Astrocyte of the spinal cord (primary cell): ENCODE measurements around the gene IL1RAPL2.

Source experiments
- DNase-seq: peaks from one replicate; pipeline ENCODE4 v3.0.0; 2011; ENCODE audit warnings: low read depth, low spot score
- H3K4me3 ChIP-seq: 2 replicates; pipeline ENCODE4 v1.5.1; 2011; ENCODE audit warnings: low read depth, mild to moderate bottlenecking, low read length, moderate library complexity
- in situ Hi-C: cut with HindIII; loops from 2 replicates; pipeline ENCODE4 v1.10.0; 2017; ENCODE audit warnings: low sequenced_read_pairs
- TF ChIP-seq, protein P1 (sequence below): IDR thresholded peaks from 2 replicates; pipeline ENCODE4 v1.5.1; 2012; ENCODE audit warnings: low read depth, mild to moderate bottlenecking, low read length, inconsistent platforms

Gene IL1RAPL2

DNA sequence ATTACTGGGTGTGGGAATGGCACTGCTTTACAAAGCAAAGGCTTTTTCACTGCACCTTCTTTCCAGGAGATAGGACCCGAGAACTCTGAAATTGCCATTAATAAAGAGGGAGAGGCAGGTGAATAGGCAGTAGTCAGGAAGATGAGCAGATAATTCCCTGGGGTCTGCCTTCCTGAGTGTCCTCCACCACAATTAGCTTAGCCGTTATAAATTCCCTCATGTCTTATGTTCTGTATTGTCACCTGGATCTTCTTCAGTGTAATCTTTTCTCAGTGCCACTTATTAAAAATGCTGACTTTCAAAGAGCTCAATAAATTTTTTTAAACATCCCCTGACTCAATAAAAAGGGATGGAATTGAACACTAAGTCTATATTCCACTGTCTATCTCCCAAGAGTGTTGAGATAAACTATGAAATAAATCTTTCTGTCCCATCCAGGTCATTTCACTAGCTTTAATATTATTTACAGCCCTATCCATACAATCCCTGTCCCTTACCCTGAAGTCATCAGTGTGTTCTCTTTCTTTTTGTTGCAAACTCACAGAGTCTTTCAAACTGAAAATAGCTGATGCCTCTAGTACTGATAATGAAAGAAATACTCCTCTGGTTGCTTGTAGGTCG lies 984.2 kb downstream of the IL1RAPL2 start:
- TF ChIP-seq, protein P1, sequence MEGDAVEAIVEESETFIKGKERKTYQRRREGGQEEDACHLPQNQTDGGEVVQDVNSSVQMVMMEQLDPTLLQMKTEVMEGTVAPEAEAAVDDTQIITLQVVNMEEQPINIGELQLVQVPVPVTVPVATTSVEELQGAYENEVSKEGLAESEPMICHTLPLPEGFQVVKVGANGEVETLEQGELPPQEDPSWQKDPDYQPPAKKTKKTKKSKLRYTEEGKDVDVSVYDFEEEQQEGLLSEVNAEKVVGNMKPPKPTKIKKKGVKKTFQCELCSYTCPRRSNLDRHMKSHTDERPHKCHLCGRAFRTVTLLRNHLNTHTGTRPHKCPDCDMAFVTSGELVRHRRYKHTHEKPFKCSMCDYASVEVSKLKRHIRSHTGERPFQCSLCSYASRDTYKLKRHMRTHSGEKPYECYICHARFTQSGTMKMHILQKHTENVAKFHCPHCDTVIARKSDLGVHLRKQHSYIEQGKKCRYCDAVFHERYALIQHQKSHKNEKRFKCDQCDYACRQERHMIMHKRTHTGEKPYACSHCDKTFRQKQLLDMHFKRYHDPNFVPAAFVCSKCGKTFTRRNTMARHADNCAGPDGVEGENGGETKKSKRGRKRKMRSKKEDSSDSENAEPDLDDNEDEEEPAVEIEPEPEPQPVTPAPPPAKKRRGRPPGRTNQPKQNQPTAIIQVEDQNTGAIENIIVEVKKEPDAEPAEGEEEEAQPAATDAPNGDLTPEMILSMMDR, result no peak
- in situ Hi-C loops, result no loop called here
- no peak overlapping the region for H3K4me3 ChIP-seq
- no peak for DNase-seq

DNA sequence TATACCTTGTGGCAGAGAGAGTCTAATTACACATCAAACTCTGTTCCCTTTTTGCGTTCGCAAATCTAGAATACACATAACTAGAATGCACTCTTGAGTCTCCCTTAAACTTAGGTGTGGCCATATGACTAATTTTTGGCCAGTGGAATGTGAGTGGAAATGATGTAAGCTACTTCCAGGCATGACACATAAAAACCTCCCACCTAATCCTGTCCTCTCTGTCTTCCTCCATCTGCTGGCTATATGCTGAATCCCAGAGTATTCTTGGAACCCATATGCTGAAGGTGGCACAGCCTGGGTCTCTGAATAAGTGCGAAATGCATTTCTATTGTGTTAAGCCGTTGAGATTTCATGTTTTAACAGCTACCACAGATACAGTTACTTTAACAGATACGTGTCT lies 986.4 kb downstream of the IL1RAPL2 start:
- TF ChIP-seq, protein P1, result peak; percentile 2

DNA sequence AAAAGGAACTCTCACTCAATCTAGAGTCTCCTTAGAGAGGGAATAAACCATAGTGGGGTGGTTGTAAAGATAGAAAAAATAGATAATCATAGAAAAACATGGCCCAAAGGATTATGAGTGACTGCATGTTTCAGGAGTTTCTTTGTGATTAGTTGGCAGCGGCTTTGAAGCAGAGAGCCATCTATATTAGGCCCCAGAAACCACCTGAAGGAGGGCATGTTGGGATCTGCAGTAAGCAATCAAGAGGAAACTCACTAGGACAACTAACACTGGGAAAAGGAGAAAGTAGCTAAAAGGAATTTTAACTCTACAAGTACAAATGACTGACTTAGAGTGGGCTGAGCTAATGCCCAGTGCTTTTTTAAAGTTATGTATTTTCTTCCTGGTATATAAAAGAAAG lies 987.1 kb downstream of the IL1RAPL2 start:
- in situ Hi-C loops, result no loop called here
- TF ChIP-seq, protein P1, result no peak

More for the DNA sequence above, 986.4 kb downstream of the IL1RAPL2 start:
- peak; percentile 38 for DNase-seq
- in situ Hi-C loops, result no loop called here
- no peak overlapping the region for H3K4me3 ChIP-seq

DNA sequence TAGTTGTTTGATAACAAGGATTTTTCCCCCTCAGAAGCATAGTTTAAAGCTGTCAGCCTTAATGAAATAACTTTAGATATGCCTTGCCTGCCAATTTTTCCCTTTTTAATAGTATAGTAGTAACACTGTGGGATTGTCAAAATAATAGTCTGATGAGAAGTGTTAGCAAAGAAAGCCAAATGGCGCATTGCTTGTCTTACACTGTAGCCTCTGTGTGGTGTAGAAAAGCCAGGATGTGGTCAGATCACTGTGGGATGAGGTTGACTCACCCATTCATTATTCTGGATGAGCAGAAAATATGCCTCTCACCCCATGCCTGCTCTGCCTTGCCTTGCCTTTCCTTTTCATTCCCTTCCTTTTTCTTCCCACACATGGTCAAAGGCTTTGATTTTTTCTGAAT lies 998.5 kb downstream of the IL1RAPL2 start:
- peak; percentile 89 for DNase-seq

More for the DNA sequence above, 987.1 kb downstream of the IL1RAPL2 start:
- H3K4me3 ChIP-seq, result no peak overlapping the region
- no peak for DNase-seq

DNA sequence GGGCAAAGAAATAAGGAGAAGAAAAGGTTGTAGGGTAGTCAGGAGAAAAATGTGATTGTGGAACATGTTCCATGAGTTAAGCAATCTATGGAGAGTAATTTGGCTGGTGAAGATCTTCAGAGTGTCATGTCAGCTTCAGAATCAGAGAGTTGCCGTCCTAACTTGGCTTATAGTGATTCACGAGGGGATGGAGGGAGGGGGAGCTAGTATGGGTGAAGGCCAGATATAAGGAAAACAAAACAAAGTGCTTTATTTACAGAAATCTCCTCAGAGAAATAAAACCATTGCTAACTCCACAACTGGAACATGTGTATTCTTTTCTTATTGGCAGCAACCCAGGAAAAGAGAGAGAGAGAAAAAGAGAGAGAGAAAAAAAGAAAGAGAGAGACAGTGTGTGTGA lies 999.9 kb downstream of the IL1RAPL2 start:
- no peak for DNase-seq
- in situ Hi-C loops, result no loop called here
- TF ChIP-seq, protein P1, result no peak
- H3K4me3 ChIP-seq, result no peak overlapping the region

More for the DNA sequence above, 998.5 kb downstream of the IL1RAPL2 start:
- no peak overlapping the region for H3K4me3 ChIP-seq
- in situ Hi-C loops, result no loop called here
- TF ChIP-seq, protein P1, result no peak

DNA sequence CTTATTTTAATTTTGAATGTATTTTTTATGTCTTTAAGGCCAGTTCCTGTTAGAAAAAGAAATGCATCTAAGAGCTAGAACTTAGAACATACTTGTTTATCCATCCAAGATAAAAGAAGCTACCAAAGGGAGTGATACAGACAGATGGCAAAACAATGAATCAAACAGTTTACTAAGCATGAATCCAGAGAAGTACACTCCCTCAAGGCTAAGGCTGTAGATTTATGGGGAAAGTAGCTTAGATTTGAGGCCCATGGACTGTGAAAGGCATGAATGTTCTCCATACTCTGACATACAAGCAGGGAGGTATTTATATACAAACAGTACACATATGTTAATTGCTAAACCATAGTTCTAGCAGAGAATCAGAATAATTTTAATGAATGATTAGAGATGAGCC lies 1001.1 kb downstream of the IL1RAPL2 start:
- TF ChIP-seq, protein P1, result no peak
- DNase-seq, result no peak
- H3K4me3 ChIP-seq, result no peak overlapping the region
- in situ Hi-C loops, result no loop called here

DNA sequence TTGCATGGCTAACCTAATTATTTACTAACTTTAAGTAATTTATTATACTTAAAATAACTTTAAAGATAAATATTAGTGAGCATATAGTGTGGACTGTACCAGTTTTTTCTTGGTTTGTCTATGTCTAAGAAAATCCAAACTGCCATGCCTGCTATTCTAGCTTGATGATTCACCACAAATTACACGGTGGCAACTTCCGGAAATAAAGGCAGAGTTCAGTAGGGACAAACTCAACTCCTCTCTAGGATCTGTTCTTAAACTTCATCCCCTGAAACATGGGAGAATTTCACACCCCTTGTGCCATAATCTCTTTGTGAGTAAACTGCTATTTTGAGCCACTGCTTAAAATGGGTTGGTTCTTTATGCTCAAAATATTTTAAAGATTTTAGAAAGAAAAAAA lies 1042.7 kb downstream of the IL1RAPL2 start:
- no peak overlapping the region for H3K4me3 ChIP-seq
- DNase-seq, result peak; percentile 4
- in situ Hi-C loops, result no loop called here
- TF ChIP-seq, protein P1, result no peak
